Kidney tubule cell (primary cell): ENCODE data around the gene CTXN1.

ENCODE experiments used
- DNase-seq: peaks from one replicate; pipeline ENCODE4 v3.0.0-alpha.2; 2018; ENCODE audit warnings: low spot score

CTXN1 gene

GRCh38 chr19:7900401-7900870, 25.5 kb downstream of the CTXN1 start:
- DNase-seq, result no peak

GRCh38 chr19:7899751-7900378, 26.1 kb downstream of the CTXN1 start:
- no peak for DNase-seq

DNA sequence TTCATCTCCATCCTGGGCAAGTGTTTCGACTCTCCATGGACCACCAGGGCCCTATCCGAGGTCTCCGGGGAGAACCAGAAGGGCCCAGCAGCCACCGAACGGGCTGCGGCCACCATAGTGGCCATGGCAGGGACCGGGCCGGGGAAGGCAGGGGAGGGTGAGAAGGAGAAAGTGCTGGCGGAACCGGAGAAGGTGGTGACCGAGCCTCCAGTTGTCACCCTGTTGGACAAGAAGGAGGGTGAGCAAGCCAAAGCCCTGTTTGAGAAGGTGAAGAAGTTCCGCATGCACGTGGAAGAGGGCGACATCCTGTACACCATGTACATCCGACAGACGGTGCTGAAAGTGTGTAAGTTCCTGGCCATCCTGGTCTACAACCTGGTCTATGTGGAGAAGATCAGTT, 27.0 kb downstream of the CTXN1 start:
- DNase-seq, result no peak

- no peak for DNase-seq
Observed at GRCh38 chr19:7897292-7897691, 28.6 kb downstream of the CTXN1 start.

- DNase-seq, result no peak
Observed at GRCh38 chr19:7895565-7895964, 30.4 kb downstream of the CTXN1 start.

GRCh38 chr19:7894612-7895309, 31.2 kb downstream of the CTXN1 start:
- peak; percentile 39 for DNase-seq

DNA sequence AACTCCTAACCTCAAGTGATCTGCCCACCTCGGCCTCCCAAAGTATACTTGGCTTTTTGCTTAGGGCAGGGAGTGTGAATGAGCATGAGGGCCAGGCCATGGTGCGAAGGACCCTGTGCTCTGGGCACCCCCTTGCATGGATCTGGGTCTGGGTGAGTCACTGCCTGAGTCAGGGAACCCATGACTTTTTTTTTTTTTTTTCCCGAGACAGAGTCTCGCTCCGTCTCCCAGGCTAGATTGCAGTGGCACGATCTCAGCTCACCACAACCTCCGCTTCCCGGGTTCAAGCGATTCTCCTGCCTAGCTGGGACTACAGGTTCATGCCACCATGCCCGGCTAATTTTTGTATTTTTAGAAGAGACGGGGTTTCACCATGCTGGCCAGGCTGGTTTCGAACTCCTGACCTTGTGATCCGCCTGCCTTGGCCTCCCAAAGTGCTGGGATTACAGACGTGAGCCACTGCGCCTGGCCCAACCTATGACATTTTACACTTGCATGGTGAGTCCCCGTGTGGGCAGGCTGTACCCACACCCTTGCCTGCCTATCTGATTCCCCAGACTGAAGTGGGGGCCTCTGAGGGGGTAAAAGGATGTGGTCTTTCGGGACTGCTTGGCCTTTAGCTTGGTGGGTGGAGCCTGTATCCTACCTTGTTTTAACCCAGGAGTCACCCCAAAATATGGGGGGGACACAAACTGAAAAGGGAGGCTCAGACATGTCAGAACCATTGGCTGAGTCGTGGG, 32.4 kb downstream of the CTXN1 start:
- peak; percentile 55 for DNase-seq

DNA sequence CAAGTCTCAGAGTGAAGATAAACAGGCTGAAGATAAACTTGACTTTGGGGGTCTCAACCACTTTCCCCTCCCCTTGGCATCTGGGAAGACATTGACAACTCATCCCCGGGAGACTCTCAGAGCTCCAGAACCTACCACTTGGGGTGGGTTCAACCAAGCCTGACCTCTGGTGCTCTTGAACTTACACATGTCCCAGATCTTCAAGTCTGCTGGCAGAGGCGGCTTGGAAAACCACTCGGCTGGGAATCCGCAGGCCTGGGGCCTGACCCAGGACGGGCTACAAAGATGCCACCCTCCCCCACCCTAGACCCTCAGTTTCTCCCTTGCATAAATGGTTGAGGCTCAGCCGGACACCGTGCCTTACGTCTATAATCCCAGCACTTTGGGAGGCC, 37.1 kb downstream of the CTXN1 start:
- DNase-seq, result no peak

GRCh38 chr19:7888145-7888825, 37.6 kb downstream of the CTXN1 start, which contains the start of gene LRRC8E:
TSS of gene LRRC8E (plus strand) at chr19:7888510. CDS start at chr19:7895604, 7,094 bp downstream.
- peak; percentile 85 for DNase-seq

GRCh38 chr19:7887408-7888144, 38.4 kb downstream of the CTXN1 start:
- DNase-seq, result no peak

DNA sequence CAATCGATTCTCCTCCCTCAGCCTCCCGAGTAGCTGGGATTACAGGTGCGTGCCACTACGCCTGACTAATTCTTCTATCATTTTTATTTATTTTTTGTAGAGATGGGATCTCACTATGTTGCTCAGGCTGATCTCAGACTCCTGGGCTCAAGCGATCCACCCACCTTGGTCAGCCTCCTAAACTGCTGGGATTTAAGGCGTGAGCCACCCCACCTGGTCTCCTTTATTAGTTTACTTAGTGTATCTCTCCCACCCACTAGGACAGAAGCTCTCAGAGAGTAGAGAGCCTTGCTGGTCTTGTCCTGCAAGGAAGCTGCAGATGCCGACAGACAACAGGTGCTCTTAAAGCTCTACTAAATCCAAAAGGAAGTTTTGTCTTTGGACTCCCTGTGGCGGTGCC, 40.1 kb downstream of the CTXN1 start:
- DNase-seq, result no peak

GRCh38 chr19:7883796-7884570, 42.0 kb downstream of the CTXN1 start:
- DNase-seq, result no peak

- no peak for DNase-seq
Observed at GRCh38 chr19:7883105-7883504, 42.8 kb downstream of the CTXN1 start.

DNA sequence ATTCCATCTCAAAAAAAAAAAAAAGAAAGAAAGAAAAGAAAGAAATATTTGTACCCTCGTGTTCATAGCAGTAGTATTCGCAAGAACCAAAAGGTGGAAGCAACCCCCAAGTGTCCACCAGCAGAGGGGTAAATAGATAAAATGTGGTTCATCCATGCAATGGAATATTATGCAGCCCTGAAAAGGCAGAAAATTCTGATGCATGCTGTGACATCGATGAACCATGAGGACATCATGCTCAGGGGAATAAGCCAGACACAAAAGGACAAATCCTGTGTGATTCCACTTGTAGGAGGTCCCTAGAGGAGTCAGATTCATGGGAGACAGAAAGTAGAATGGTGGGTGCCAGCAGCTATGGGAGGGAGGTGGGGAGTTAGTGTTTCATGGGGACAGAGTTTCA, 44.0 kb downstream of the CTXN1 start:
- DNase-seq, result no peak

DNA sequence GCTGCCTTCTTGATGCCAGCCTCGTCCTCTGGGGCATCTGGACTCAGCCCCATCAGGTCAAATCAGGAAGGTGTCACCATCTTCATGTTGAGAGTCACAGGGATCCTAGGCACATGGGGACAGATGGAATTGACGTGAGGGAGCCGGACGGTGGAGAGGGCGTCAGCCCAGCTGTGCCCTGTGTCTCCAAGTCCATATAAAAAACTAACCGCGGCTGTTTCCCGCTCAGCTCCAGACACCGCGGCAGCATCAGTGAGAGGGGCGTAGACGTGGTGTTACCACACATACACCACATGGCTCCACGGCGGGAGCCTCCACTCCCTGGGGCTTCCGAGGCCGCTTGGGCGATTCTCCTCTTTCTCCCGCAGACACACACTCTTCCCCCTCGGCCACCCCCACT, 46.1 kb downstream of the CTXN1 start:
- no peak for DNase-seq

- DNase-seq, result no peak
Observed at GRCh38 chr19:7879111-7879807, 46.7 kb downstream of the CTXN1 start.

- peak; percentile 17 for DNase-seq
Observed at GRCh38 chr19:7877249-7877836, 48.6 kb downstream of the CTXN1 start.

DNA sequence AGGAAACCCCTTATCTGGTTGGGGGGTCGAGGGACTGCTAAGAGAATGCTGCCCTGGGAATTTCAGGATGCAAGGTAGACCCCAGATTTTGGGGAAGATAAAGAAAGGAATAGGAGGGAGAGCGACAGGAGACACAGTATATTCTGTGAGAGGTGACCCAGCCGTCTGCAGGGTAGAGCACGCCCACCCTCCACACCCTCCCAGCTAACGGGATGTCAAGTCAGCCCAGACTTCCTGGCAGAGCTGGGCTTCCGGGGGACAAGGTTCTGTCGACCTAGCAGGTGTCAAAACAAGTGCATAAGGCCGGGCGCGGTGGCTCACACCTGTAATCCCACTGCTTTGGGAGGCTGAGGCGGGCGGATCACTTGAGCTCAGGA, 51.0 kb downstream of the CTXN1 start:
- no peak for DNase-seq
